Measurements from ENCODE around the gene LRP2. TPM values are rescaled to one million over a fixed set of nuclear protein-coding genes. Genes with fewer than 3 reads are reported as not detected.

Gene LRP2
- total RNA-seq, 4 donors from 2014 or later = not detected

GRCh38 chr2:169190197-169190775 is 172.0 kb downstream of the LRP2 start:
- Histone ChIP-seq H3K4me1 (no peaks in the 10 kb centered on the region), H3K9me3 (no peaks in the 10 kb centered on the region), H3K4me3 (no peak overlapping the region), H3K36me3 (no peaks in the 10 kb centered on the region), H3K27me3 (no peaks in the 10 kb centered on the region), H3K27ac (no peak overlapping the region)
- DNase-seq = no peak
- intact Hi-C loops (cut with DNase I; ENCODE audit: low total_unique reads) (no loop called here), in situ Hi-C loops (cut with MboI; ENCODE audit: low sequenced_read_pairs in 4 of 4) (no loop called here)
- TF ChIP-seq CTCF (IDR thresholded peaks at IDR 0.05 in 4 of 5, conservative IDR thresholded peaks at IDR 0.05 in 1 of 5) (no peak), POLR2A (IDR thresholded peaks at IDR 0.05) (no peak)
- no peak for ATAC-seq

GRCh38 chr2:169189132-169189531 is 173.2 kb downstream of the LRP2 start:
- no peak overlapping the region for H3K27ac ChIP-seq
- in situ Hi-C loops (cut with MboI; ENCODE audit: low sequenced_read_pairs in 4 of 4) = no loop called here
- no peaks in the 10 kb centered on the region for H3K36me3 ChIP-seq
- H3K4me1 ChIP-seq = no peaks in the 10 kb centered on the region
- H3K4me3 ChIP-seq = no peak overlapping the region
- no peaks in the 10 kb centered on the region for H3K9me3 ChIP-seq
- ATAC-seq = no peak
- TF ChIP-seq POLR2A (IDR thresholded peaks at IDR 0.05) (no peak), CTCF (IDR thresholded peaks at IDR 0.05 in 4 of 5, conservative IDR thresholded peaks at IDR 0.05 in 1 of 5) (no peak)
- DNase-seq = no peak
- no peaks in the 10 kb centered on the region for H3K27me3 ChIP-seq
- intact Hi-C loops (cut with DNase I; ENCODE audit: low total_unique reads) = no loop called here

GRCh38 chr2:169185711-169186110 is 176.6 kb downstream of the LRP2 start:
- Histone ChIP-seq H3K27ac (no peak overlapping the region), H3K4me3 (no peak overlapping the region), H3K36me3 (no peaks in the 10 kb centered on the region), H3K4me1 (no peaks in the 10 kb centered on the region), H3K9me3 (no peaks in the 10 kb centered on the region), H3K27me3 (no peaks in the 10 kb centered on the region)
- DNase-seq (no peak), ATAC-seq (no peak)
- in situ Hi-C loops (cut with MboI; ENCODE audit: low sequenced_read_pairs in 4 of 4) (no loop called here), intact Hi-C loops (cut with DNase I; ENCODE audit: low total_unique reads) (no loop called here)
- no peak for TF ChIP-seq CTCF (IDR thresholded peaks at IDR 0.05 in 4 of 5, conservative IDR thresholded peaks at IDR 0.05 in 1 of 5)
- no peak for TF ChIP-seq POLR2A (IDR thresholded peaks at IDR 0.05)

GRCh38 chr2:169184074-169184473 is 178.3 kb downstream of the LRP2 start:
- ATAC-seq = no peak
- H3K4me3 ChIP-seq = no peak overlapping the region
- intact Hi-C loops (cut with DNase I; ENCODE audit: low total_unique reads) = no loop called here
- DNase-seq = no peak
- no peaks in the 10 kb centered on the region for H3K9me3 ChIP-seq
- no peaks in the 10 kb centered on the region for H3K4me1 ChIP-seq
- H3K27ac ChIP-seq = no peak overlapping the region
- H3K27me3 ChIP-seq = no peaks in the 10 kb centered on the region
- TF ChIP-seq CTCF (IDR thresholded peaks at IDR 0.05 in 4 of 5, conservative IDR thresholded peaks at IDR 0.05 in 1 of 5) (no peak), POLR2A (IDR thresholded peaks at IDR 0.05) (no peak)
- in situ Hi-C loops (cut with MboI; ENCODE audit: low sequenced_read_pairs in 4 of 4) = no loop called here
- no peaks in the 10 kb centered on the region for H3K36me3 ChIP-seq

GRCh38 chr2:169182573-169182972 is 179.8 kb downstream of the LRP2 start:
- DNase-seq (no peak), ATAC-seq (no peak)
- Histone ChIP-seq H3K9me3 (no peaks in the 10 kb centered on the region), H3K36me3 (no peaks in the 10 kb centered on the region), H3K27ac (no peak overlapping the region), H3K4me1 (no peaks in the 10 kb centered on the region), H3K4me3 (no peak overlapping the region), H3K27me3 (no peaks in the 10 kb centered on the region)
- TF ChIP-seq POLR2A (IDR thresholded peaks at IDR 0.05) = no peak
- no peak for TF ChIP-seq CTCF (IDR thresholded peaks at IDR 0.05 in 4 of 5, conservative IDR thresholded peaks at IDR 0.05 in 1 of 5)
- in situ Hi-C loops (cut with MboI; ENCODE audit: low sequenced_read_pairs in 4 of 4) = no loop called here
- intact Hi-C loops (cut with DNase I; ENCODE audit: low total_unique reads) = no loop called here
